Transverse colon (tissue), 4 donors: ENCODE measurements around the gene NKRF. TPM values are rescaled to one million over a fixed set of nuclear protein-coding genes. Genes with fewer than 3 reads are reported as not detected.

ENCODE experiments used
- DNase-seq: peaks from one replicate; pipeline ENCODE4 v3.0.0-alpha.2; 2019
- H3K27ac ChIP-seq, 4 donors: fragments of 200-600 bp; sonication (generic); 2 replicates each; pipeline ENCODE4 v1.5.1; 2016 to 2018; ENCODE audit warnings: inconsistent platforms in 4 of 4
- H3K27me3 ChIP-seq: fragments of 200-600 bp; sonication (generic); 2 replicates; pipeline ENCODE4 v1.5.1; 2017; ENCODE audit warnings: inconsistent platforms
- H3K36me3 ChIP-seq, 4 donors: fragments of 200-600 bp; sonication (generic); 2 replicates each; pipeline ENCODE4 v1.5.1; 2017 to 2019; ENCODE audit warnings: inconsistent platforms in 4 of 4
- H3K4me1 ChIP-seq, 4 donors: fragments of 200-600 bp; sonication (generic); 2 replicates each; pipeline ENCODE4 v1.5.1; 2017 to 2020; ENCODE audit warnings: inconsistent platforms in 4 of 4
- H3K4me3 ChIP-seq, 4 donors: fragments of 200-600 bp; sonication (generic); 1 replicate in 1 of 4; 2 replicates in 3 of 4; pipeline versions ENCODE4 v1.5.1 to v1.6.1; 2017 to 2019; ENCODE audit warnings: inconsistent platforms in 4 of 4
- H3K9me3 ChIP-seq, 2 donors: fragments of 200-600 bp; sonication (generic); 2 replicates each; pipeline ENCODE4 v1.5.1; 2017 to 2019; ENCODE audit warnings: inconsistent platforms in 2 of 2
- EP300 ChIP-seq: sonication (generic); formaldehyde crosslinking; IDR thresholded peaks from one replicate; pipeline ENCODE4 v1.6.1; 2017; ENCODE audit warnings: antibody characterized with exemption, low read depth
- POLR2A ChIP-seq: fragments of 450-650 bp; IDR thresholded peaks from one replicate; pipeline ENCODE4 v1.6.1; 2016; ENCODE audit warnings: antibody characterized with exemption, mild to moderate bottlenecking, moderate library complexity
- POLR2AphosphoS5 ChIP-seq, 3 donors: sonication (generic); formaldehyde crosslinking; IDR thresholded peaks; one replicate each; pipeline ENCODE4 v1.6.1; 2016; ENCODE audit warnings: antibody characterized with exemption in 3 of 3
- WGBS, 2 donors: methylation state at CpG; one replicate each; pipeline ENCODE4 v1.1.5; 2018; ENCODE audit warnings: low coverage in 1 of 2; 5-methylcytosine and 5-hydroxymethylcytosine counted together
- in situ Hi-C, 4 donors: fragments of 200-750 bp; cut with MboI; loops; one replicate each; pipeline versions ENCODE4 v1.15.0 to v1.15.1; 2017; ENCODE audit warnings: low sequenced_read_pairs in 3 of 4, low pct_ligation_motif_present in 1 of 4, low pct_unique_long_range_greater_than_20kb in 1 of 4
- intact Hi-C: fragments of 100-400 bp; cut with DNase I; formaldehyde crosslinking; loops from one replicate; pipeline ENCODE4 v1.15.1; 2023; ENCODE audit warnings: low total_unique reads
- total RNA-seq, 4 donors: library from RNA; depleted of rRNA; stranded (reverse); fragments of >200 nt; gene quantifications; one replicate each; pipeline ENCODE4 v1.1.0, GENCODE V29; 2016
- TF ChIP-seq, protein P1 (sequence below), 5 experiments: fragments of 200-600 bp in 3 of 5; fragments of 450-650 bp in 2 of 5; sonication (generic) in 3 of 5; IDR thresholded peaks; 1 replicate in 2 of 5; 2 replicates in 3 of 5; pipeline ENCODE4 v1.5.1; 2016 to 2017; ENCODE audit warnings: antibody characterized with exemption in 5 of 5, inconsistent platforms in 3 of 5, mild to moderate bottlenecking in 2 of 5, moderate library complexity in 1 of 5

The NKRF gene
- total RNA-seq, 4 donors from 2014 or later: 1.5 to 6.8 (median 3.3) TPM

DNA sequence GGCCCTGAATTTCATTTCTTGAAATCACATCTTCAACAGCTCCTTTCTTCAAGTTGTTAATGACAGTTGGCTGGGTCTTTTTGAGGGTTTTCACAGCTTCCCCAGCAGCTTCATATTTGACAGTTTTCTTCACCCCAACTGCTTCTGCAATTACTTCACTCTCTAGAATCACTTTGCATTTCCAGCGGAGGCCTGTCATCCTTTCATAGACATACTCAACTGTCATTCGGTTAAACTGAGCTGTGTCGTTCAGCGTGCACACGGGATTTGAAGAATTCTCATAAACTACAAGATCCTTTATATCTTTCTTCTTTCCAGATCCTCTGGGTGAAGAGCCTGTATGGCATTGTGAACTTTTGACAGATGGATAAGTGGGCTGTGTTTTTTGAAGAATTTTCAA is 16.4 kb downstream of the NKRF start:
- in situ Hi-C loops (no loop called here), intact Hi-C loops (no loop called here)
- Histone ChIP-seq H3K27ac (no peak overlapping the region), H3K4me3 (no peak overlapping the region), H3K9me3 (no peaks in the 10 kb centered on the region), H3K36me3 (no peaks in the 10 kb centered on the region), H3K27me3 (no peaks in the 10 kb centered on the region), H3K4me1 (no peaks in the 10 kb centered on the region)
- no peak for DNase-seq
- WGBS, 2 donors: 82% methylated on average over 5 of the region's 5 CpGs; no CpG with 5 or more reads in 1 of the 2 donors
- TF ChIP-seq POLR2AphosphoS5 (IDR thresholded peaks at IDR 0.05): no peak
- no peak for TF ChIP-seq POLR2A
- TF ChIP-seq, protein P1, sequence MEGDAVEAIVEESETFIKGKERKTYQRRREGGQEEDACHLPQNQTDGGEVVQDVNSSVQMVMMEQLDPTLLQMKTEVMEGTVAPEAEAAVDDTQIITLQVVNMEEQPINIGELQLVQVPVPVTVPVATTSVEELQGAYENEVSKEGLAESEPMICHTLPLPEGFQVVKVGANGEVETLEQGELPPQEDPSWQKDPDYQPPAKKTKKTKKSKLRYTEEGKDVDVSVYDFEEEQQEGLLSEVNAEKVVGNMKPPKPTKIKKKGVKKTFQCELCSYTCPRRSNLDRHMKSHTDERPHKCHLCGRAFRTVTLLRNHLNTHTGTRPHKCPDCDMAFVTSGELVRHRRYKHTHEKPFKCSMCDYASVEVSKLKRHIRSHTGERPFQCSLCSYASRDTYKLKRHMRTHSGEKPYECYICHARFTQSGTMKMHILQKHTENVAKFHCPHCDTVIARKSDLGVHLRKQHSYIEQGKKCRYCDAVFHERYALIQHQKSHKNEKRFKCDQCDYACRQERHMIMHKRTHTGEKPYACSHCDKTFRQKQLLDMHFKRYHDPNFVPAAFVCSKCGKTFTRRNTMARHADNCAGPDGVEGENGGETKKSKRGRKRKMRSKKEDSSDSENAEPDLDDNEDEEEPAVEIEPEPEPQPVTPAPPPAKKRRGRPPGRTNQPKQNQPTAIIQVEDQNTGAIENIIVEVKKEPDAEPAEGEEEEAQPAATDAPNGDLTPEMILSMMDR (IDR thresholded peaks at IDR 0.05): no peak
- no peak for TF ChIP-seq EP300

DNA sequence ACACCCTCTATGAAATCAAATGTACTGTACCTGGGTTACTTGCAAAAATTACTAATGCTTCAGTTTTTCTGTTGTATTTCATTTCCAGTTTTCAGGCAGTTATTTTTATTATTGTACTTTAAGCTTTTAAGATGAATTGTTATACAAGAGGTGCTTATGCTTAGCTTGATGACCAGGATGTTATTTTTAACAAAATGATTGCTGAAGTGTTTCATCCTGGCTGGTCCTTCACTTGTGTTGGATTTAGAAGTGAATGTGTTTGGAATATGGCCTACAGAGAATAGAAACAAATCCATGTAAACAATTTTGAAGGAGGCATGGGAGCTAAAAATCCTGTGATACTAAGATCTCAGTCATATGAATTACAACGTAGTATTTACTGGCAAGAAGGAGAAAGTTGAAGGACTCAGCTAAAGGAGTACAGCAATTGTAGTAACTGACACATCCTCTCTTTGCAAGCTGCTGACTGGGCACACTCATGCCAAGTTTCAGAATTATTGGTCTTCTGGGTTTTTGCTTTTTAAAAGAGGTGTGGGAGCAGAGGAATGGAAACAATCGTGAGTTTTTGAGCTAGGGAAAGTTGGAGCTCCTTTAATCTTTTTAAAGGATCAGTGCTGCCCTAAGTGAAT is 22.7 kb downstream of the NKRF start:
- 18 to 49% methylated on average over 2 of the region's 2 CpGs for WGBS, 2 donors
- intact Hi-C loops (no loop called here), in situ Hi-C loops (no loop called here)
- H3K36me3 ChIP-seq: no peaks in the 10 kb centered on the region
- no peak overlapping the region for H3K27ac ChIP-seq
- H3K4me3 ChIP-seq: no peak overlapping the region
- H3K4me1 ChIP-seq: no peaks in the 10 kb centered on the region
- H3K9me3 ChIP-seq: no peaks in the 10 kb centered on the region
- DNase-seq: no peak
- TF ChIP-seq EP300: no peak
- TF ChIP-seq POLR2AphosphoS5 (IDR thresholded peaks at IDR 0.05): no peak
- TF ChIP-seq, protein P1 (IDR thresholded peaks at IDR 0.05): no peak
- no peak for TF ChIP-seq POLR2A
- no peaks in the 10 kb centered on the region for H3K27me3 ChIP-seq

DNA sequence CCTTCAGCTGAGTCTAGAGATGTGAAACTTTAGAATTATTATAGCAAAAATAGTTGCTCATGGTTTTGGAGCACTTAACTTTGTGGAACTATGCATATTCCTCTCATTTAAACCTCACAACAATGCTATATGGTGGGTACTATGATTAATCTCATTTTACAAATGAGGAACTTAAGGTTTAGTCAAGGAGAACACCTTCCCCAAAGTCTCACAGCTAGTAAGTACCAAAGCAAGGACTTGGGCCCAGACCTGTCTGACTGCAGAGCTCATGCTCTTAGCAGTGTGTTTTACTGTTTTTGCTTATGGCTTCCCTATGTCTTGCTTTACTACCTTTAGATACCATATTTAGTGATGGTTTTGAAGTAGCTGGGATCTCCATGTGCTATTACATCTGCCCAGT is 26.8 kb downstream of the NKRF start:
- no peaks in the 10 kb centered on the region for H3K36me3 ChIP-seq
- H3K27ac ChIP-seq: no peak overlapping the region
- peaks cover 0 to 14% (median 4%) of the 10 kb centered on the region in 4 donors for H3K4me1 ChIP-seq
- no peaks in the 10 kb centered on the region for H3K9me3 ChIP-seq
- intact Hi-C loops (no loop called here), in situ Hi-C loops (no loop called here)
- no peaks in the 10 kb centered on the region for H3K27me3 ChIP-seq
- TF ChIP-seq EP300: no peak
- H3K4me3 ChIP-seq: no peak overlapping the region
- no peak for DNase-seq

DNA sequence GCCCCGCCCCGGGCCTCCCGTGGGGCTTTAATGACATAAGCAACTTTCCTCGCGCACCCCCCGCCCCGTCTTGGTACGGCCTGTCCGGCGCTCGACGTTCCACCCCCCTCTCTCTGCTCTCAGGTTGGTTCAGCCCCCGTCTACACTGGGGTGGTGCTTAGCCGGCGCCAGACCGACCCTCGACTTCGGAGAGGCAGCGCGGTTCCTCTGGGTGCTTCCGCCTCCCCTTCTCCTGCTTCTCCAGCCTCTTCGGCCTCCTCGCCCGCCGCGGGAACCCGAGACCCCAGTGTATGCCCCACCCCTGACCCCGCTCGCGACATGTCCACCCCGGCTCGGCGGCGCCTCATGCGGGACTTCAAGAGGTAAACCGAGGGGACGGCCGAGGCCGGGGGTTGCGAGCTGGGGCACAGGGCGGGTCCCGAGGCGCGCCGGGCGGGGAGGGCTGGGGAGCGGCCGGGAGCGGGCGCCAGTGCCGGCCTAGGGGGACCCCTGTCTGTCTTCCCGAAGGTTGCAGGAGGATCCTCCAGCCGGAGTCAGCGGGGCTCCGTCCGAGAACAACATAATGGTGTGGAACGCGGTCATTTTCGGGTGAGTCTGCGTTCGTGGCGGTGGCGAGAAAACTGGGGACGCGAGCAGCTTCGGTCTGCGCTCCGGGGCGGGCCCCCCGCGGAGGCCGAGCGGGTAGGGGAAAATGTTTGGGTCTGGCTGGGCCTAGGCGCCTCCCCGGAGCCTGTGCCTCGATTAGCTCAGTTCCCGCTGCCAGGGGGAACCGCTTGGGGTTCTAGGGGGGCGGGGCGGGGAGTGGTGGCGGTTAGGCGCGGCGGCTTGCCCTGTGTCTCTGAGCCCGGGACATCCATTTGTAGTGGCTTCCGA is 31.6 kb downstream of the NKRF start, which contains the start of gene UBE2A:
Gene UBE2A (plus strand): TSS at position 170 of the 873 bp plus-strand sequence. CDS start 149 bp downstream, at position 319.
- no peaks in the 10 kb centered on the region for H3K9me3 ChIP-seq
- in situ Hi-C loops: no loop called here
- TF ChIP-seq POLR2AphosphoS5 (IDR thresholded peaks at IDR 0.05) (peak; percentile 91 to 95 (median 95)), POLR2A (peak; percentile 96), EP300 (no peak)
- TF ChIP-seq, protein P1 (IDR thresholded peaks at IDR 0.05): peak; percentile 27 to 52 (median 37)
- peaks cover 0 to 22% (median 4%) of the 10 kb centered on the region in 4 donors for H3K4me1 ChIP-seq
- H3K27me3 ChIP-seq: no peaks in the 10 kb centered on the region
- H3K4me3 ChIP-seq: peak within 1 kb of the TSS; percentile 51 to 83 (median 67)
- intact Hi-C loops: no loop called here
- DNase-seq: peak; percentile 92
- peak within 1 kb of the TSS; percentile 89 to 97 (median 95) for H3K27ac ChIP-seq
- 50% methylated on average over 79 of the region's 86 CpGs; no CpG with 5 or more reads in 1 of the 2 donors for WGBS, 2 donors
- H3K36me3 ChIP-seq: no peaks in the 10 kb centered on the region
